Activated naive CD4-positive, alpha-beta T cell treated with anti-CD3 and anti-CD28 coated beads, Interleukin-2, amount 10 ng/mL, durations not matched to agents 5 hours and 36 hours (primary cell): Measurements from ENCODE around the gene GRIP1. TPM values are rescaled to one million over a fixed set of nuclear protein-coding genes. Genes with fewer than 3 reads are reported as not detected.

Source experiments
- total RNA-seq, 2 experiments: library from RNA; stranded (reverse); gene quantifications; one replicate each; pipeline ENCODE4 v1.2.3, GENCODE V29; 2021

GRIP1 gene, protein sequence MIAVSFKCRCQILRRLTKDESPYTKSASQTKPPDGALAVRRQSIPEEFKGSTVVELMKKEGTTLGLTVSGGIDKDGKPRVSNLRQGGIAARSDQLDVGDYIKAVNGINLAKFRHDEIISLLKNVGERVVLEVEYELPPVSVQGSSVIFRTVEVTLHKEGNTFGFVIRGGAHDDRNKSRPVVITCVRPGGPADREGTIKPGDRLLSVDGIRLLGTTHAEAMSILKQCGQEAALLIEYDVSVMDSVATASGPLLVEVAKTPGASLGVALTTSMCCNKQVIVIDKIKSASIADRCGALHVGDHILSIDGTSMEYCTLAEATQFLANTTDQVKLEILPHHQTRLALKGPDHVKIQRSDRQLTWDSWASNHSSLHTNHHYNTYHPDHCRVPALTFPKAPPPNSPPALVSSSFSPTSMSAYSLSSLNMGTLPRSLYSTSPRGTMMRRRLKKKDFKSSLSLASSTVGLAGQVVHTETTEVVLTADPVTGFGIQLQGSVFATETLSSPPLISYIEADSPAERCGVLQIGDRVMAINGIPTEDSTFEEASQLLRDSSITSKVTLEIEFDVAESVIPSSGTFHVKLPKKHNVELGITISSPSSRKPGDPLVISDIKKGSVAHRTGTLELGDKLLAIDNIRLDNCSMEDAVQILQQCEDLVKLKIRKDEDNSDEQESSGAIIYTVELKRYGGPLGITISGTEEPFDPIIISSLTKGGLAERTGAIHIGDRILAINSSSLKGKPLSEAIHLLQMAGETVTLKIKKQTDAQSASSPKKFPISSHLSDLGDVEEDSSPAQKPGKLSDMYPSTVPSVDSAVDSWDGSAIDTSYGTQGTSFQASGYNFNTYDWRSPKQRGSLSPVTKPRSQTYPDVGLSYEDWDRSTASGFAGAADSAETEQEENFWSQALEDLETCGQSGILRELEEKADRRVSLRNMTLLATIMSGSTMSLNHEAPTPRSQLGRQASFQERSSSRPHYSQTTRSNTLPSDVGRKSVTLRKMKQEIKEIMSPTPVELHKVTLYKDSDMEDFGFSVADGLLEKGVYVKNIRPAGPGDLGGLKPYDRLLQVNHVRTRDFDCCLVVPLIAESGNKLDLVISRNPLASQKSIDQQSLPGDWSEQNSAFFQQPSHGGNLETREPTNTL
- under 1 TPM; 0.51 to 0.86 TPM for total RNA-seq

DNA sequence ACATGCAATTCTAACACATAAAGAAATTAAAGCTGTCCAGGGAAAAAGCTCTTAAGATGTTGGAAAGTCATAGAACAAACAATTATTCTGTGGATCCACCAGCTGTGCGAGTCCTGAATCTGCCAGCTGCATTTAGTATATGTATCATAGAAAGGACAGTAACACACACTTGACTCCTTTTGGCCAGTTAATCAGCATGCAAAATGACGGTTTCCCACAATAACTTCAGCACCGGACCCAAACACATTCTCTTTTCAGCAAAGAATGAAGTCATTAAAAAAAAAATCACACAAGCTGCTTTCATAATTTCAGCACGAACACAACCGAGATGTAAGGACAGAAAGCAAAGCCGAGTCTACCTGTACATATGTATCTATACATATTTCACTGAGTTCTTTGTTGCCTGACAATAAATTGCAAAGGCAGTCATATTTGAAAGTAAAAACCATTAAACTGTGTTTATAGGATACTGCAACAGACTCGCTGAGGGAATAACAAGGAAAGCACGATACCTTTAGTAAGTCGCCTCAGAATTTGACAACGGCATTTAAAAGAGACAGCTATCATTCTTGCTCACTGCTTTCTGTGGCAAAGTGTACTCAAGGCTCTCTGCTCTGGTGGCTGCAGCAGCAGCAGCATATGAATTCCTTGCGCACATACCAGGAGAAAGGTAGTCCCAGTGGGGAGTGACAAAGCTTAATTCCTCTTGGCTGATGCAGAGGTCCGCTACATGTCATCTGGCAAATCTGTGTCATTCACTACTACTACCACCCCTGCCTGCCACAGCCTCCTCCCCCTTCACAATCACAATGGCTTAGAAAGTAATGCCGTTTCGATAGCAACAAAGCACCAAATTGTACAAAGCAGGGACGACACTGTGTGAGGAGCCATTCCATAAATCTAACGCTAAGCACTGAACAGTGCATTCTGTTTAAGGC lies at the start of gene GRIP1:
Gene GRIP1, minus strand, starts transcription at position 739 of the 938 bp plus-strand sequence. Its CDS starts 172 bp downstream, at position 567.

DNA sequence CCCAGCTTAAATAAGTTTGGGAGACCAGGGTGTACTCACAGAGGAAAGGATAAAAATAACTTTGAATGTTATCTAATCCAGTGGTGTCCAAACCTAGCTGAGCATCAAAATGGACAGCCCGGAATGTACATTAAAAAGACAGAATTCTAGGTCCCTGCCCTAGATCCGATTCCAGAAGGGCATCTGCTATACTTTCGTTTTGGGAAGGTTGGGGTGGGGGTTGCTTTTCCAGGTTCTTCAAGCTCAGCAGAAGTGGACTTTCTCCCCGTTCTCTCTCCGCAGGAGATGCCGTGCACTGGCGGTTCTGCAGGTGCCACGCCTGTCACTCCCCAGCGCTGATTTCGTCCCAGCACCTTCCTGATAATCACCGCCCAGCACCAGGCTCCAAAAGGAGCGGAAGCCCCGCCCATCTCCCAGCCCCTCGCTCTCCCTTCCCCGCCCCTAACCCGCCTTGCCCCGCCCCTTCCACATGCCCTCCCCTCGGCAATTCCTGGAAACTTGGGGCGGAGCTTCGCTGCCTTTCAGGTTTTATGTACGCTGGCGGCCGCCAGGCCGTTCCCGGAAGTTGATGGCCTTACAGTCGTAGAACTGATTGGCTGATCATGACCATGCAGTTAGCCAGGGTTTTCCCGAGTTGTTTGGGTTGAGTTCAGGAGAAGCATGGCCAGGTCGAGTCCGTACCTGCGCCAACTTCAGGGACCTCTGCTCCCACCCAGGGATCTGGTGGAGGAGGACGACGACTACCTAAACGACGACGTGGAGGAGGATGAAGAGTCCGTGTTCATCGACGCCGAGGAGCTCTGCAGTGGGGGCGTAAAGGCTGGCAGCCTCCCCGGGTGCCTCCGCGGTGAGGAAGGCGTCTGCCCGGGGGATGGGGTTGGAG lies 376.7 kb downstream of the GRIP1 start, which contains the start of gene HELB:
Gene HELB, plus strand, starts transcription at position 550 of the 883 bp plus-strand sequence. Its CDS starts 111 bp downstream, at position 661.

